ENCODE data around the gene B3GALT6.

B3GALT6 gene

GRCh38 chr1:1259951-1260600, 28.0 kb downstream of the B3GALT6 start:
- DNase-seq (ENCODE audit: low spot score) (peak; percentile 56), ATAC-seq (ENCODE audit: low read depth) (no peak)
- no peaks in the 10 kb centered on the region for H3K9me3 ChIP-seq (ENCODE audit: severe bottlenecking)
- no peak overlapping the region for H3K27ac ChIP-seq (ENCODE audit: poor library complexity, severe bottlenecking)
- H3K36me3 ChIP-seq (ENCODE audit: low read depth): peaks cover 74% of the 10 kb centered on the region
- H3K4me1 ChIP-seq (ENCODE audit: insufficient read depth, poor library complexity, severe bottlenecking): peaks cover 4% of the 10 kb centered on the region
- no peak overlapping the region for H3K4me3 ChIP-seq (ENCODE audit: severe bottlenecking)
- H3K27me3 ChIP-seq (ENCODE audit: insufficient read depth, poor library complexity, severe bottlenecking): no peaks in the 10 kb centered on the region
- TF ChIP-seq CTCF (IDR thresholded peaks at IDR 0.05; ENCODE audit: poor library complexity, severe bottlenecking): no peak

DNA sequence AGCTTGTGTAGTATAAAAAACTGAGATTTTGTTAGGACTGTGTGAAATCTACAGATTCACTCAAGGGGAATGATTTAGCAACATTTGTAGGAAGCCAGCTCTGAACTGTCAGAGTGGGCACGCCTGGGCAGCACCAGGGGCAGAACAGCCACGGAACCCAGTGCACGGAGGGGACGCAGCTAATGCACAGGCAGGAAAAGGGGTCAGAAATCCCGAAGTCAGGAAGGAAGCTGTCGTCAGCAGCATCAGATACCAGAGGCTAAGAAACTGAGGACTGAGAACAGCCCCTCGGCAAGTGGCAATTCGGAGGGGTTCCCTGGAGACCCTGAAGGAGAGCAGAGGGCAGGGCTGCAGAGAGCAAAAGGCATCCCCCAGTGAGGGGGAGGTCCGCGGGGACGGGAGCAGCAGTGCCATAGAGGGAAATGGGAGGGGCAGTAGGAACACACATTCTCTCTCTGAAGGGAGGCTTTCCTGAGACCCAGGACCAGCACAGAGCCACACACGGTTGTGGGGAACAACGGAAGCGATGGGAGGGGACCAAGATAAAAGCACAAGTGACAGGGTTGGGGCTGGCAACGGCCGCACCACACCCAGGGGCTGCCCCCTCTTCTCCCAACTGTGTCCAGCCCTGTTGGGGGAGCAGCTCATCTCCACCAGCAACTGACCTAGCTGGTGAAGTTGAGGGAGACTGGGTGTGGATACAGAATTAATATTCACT, 29.0 kb downstream of the B3GALT6 start:
- no peak for DNase-seq (ENCODE audit: low spot score)
- ATAC-seq (ENCODE audit: low read depth): no peak
- TF ChIP-seq CTCF (IDR thresholded peaks at IDR 0.05; ENCODE audit: poor library complexity, severe bottlenecking): no peak
- H3K27ac ChIP-seq (ENCODE audit: poor library complexity, severe bottlenecking): no peak overlapping the region
- no peak overlapping the region for H3K4me3 ChIP-seq (ENCODE audit: severe bottlenecking)
- H3K36me3 ChIP-seq (ENCODE audit: low read depth): peaks cover 75% of the 10 kb centered on the region
- no peaks in the 10 kb centered on the region for H3K9me3 ChIP-seq (ENCODE audit: severe bottlenecking)
- peaks cover 12% of the 10 kb centered on the region for H3K4me1 ChIP-seq (ENCODE audit: insufficient read depth, poor library complexity, severe bottlenecking)
- no peaks in the 10 kb centered on the region for H3K27me3 ChIP-seq (ENCODE audit: insufficient read depth, poor library complexity, severe bottlenecking)

GRCh38 chr1:1262071-1262470, 30.0 kb downstream of the B3GALT6 start:
- H3K27ac ChIP-seq (ENCODE audit: poor library complexity, severe bottlenecking): no peak overlapping the region
- TF ChIP-seq CTCF (IDR thresholded peaks at IDR 0.05; ENCODE audit: poor library complexity, severe bottlenecking): no peak

DNA sequence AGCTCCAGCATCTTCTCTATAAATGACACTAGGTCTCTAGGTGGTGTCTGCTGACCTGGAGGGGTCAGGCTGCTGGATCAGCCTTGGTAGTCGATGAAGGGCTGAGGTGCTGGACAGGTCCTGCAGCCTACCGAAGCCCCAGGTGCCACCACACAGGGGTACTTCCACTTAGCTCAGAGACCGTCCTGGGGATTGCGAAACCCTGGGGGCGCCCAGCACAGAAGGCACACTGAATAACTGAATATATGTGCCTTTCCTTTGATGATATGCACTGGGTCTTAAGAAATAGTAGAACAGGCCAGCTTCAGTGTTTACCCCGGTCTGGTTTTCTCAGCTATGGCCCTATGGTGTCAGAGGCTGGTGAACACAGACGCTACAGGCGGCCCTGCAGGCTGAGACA, 30.7 kb downstream of the B3GALT6 start:
- TF ChIP-seq CTCF (IDR thresholded peaks at IDR 0.05; ENCODE audit: poor library complexity, severe bottlenecking): no peak
- H3K4me3 ChIP-seq (ENCODE audit: severe bottlenecking): no peak overlapping the region
- no peak for ATAC-seq (ENCODE audit: low read depth)
- H3K27ac ChIP-seq (ENCODE audit: poor library complexity, severe bottlenecking): no peak overlapping the region
- H3K9me3 ChIP-seq (ENCODE audit: severe bottlenecking): no peaks in the 10 kb centered on the region
- H3K27me3 ChIP-seq (ENCODE audit: insufficient read depth, poor library complexity, severe bottlenecking): no peaks in the 10 kb centered on the region
- no peak for DNase-seq (ENCODE audit: low spot score)
- H3K36me3 ChIP-seq (ENCODE audit: low read depth): peaks cover 83% of the 10 kb centered on the region
- peaks cover 12% of the 10 kb centered on the region for H3K4me1 ChIP-seq (ENCODE audit: insufficient read depth, poor library complexity, severe bottlenecking)

More at GRCh38 chr1:1262071-1262470, 30.0 kb downstream of the B3GALT6 start:
- ATAC-seq (ENCODE audit: low read depth) (no peak), DNase-seq (ENCODE audit: low spot score) (no peak)
- H3K9me3 ChIP-seq (ENCODE audit: severe bottlenecking): no peaks in the 10 kb centered on the region
- H3K4me1 ChIP-seq (ENCODE audit: insufficient read depth, poor library complexity, severe bottlenecking): peaks cover 12% of the 10 kb centered on the region
- H3K27me3 ChIP-seq (ENCODE audit: insufficient read depth, poor library complexity, severe bottlenecking): no peaks in the 10 kb centered on the region
- H3K4me3 ChIP-seq (ENCODE audit: severe bottlenecking): no peak overlapping the region
- H3K36me3 ChIP-seq (ENCODE audit: low read depth): peaks cover 76% of the 10 kb centered on the region

DNA sequence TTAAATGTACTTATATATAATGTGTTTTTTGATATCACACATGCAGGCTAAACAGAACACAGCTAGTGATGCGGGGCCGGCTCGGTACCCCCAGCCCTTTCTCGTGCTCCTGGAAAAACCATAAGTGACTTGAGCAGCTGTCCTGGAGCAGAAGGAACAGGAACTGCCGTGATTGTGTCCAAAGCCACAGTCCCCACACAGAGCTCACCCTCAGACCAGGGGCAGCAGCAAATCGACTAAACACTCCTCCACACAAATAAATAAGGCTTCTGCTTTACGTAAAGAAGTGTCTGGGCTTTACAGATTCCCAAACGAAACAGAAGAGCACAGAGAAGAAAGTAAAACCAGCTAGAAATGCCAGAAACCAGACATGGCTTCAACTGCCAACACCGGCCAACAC, 32.0 kb downstream of the B3GALT6 start:
- Histone ChIP-seq H3K9me3 (ENCODE audit: severe bottlenecking) (no peaks in the 10 kb centered on the region), H3K27me3 (ENCODE audit: insufficient read depth, poor library complexity, severe bottlenecking) (no peaks in the 10 kb centered on the region), H3K4me3 (ENCODE audit: severe bottlenecking) (no peak overlapping the region), H3K4me1 (ENCODE audit: insufficient read depth, poor library complexity, severe bottlenecking) (peaks cover 12% of the 10 kb centered on the region), H3K27ac (ENCODE audit: poor library complexity, severe bottlenecking) (peak overlapping the region; percentile 76), H3K36me3 (ENCODE audit: low read depth) (peaks cover 90% of the 10 kb centered on the region)
- ATAC-seq (ENCODE audit: low read depth) (no peak), DNase-seq (ENCODE audit: low spot score) (no peak)
- no peak for TF ChIP-seq CTCF (IDR thresholded peaks at IDR 0.05; ENCODE audit: poor library complexity, severe bottlenecking)

All from RWPE2 (cell line).